HepG2 (cell line): ENCODE measurements around the gene ARHGAP35. TPM values are rescaled to one million over a fixed set of nuclear protein-coding genes. Genes with fewer than 3 reads are reported as not detected.
A peak's percentile ranks its signal among the peaks of the same experiment; 100 is the strongest.

ENCODE experiments used
- AGO1 ChIP-seq: fragments of 200-400 bp; formaldehyde crosslinking; IDR thresholded peaks from 2 replicates; pipeline ENCODE4 v1.6.1; 2017; ENCODE audit warnings: mild to moderate bottlenecking, low read depth, low read length, moderate library complexity; ENCODE audit not compliant: poor library complexity, severe bottlenecking
- ARID5B ChIP-seq: IDR thresholded peaks from 2 replicates; pipeline ENCODE4 v1.4.0; 2020; ENCODE audit warnings: mild to moderate bottlenecking, missing genetic modification reagents
- CENPX ChIP-seq: sonication (generic); formaldehyde crosslinking; IDR thresholded peaks from 2 replicates; pipeline ENCODE4 v1.9.0; 2021; ENCODE audit warnings: mild to moderate bottlenecking, missing genetic modification reagents, moderate library complexity
- ELF4 ChIP-seq: sonication (generic); formaldehyde crosslinking; IDR thresholded peaks from 2 replicates; pipeline ENCODE4 v1.5.0; 2020; ENCODE audit warnings: missing genetic modification reagents, mild to moderate bottlenecking, moderate library complexity, borderline replicate concordance
- EZH2 ChIP-seq: conservative IDR thresholded peaks from 2 replicates; pipeline ENCODE4 v1.6.1; 2012; ENCODE audit warnings: mild to moderate bottlenecking, low read depth, low read length, moderate library complexity
- HHEX ChIP-seq: IDR thresholded peaks from 2 replicates; pipeline ENCODE4 v1.6.1; 2016; ENCODE audit warnings: control low read depth
- HMGA1 ChIP-seq: sonication (generic); formaldehyde crosslinking; conservative IDR thresholded peaks from 2 replicates; pipeline ENCODE4 v1.4.0; 2020; ENCODE audit warnings: missing genetic modification reagents
- HOXA7 ChIP-seq: sonication (generic); formaldehyde crosslinking; IDR thresholded peaks from 2 replicates; pipeline ENCODE4 v1.8.1; 2022; ENCODE audit warnings: mild to moderate bottlenecking, missing genetic modification reagents, moderate library complexity
- IRX3 ChIP-seq: sonication (generic); formaldehyde crosslinking; IDR thresholded peaks from 2 replicates; pipeline ENCODE4 v1.8.1; 2023; ENCODE audit warnings: mild to moderate bottlenecking, low read depth, missing genetic modification reagents, borderline replicate concordance
- ISL2 ChIP-seq: sonication (generic); formaldehyde crosslinking; IDR thresholded peaks from 2 replicates; pipeline ENCODE4 v1.5.0; 2020; ENCODE audit warnings: missing genetic modification reagents
- MTF2 ChIP-seq: sonication (generic); formaldehyde crosslinking; IDR thresholded peaks from 2 replicates; pipeline ENCODE4 v1.5.0; 2020; ENCODE audit warnings: missing genetic modification reagents, borderline replicate concordance
- MYPOP ChIP-seq: sonication (generic); formaldehyde crosslinking; IDR thresholded peaks from 2 replicates; pipeline ENCODE4 v1.8.1; 2023; ENCODE audit warnings: mild to moderate bottlenecking, moderate library complexity, missing genetic modification reagents
- NR3C1 ChIP-seq: sonication (generic); formaldehyde crosslinking; IDR thresholded peaks from 2 replicates; pipeline ENCODE4 v1.4.0; 2020; ENCODE audit warnings: missing genetic modification reagents
- SETDB1 ChIP-seq: sonication (generic); formaldehyde crosslinking; IDR thresholded peaks from 2 replicates; pipeline ENCODE4 v1.5.1; 2020; ENCODE audit warnings: missing genetic modification reagents, mild to moderate bottlenecking, borderline replicate concordance
- SKI ChIP-seq: fragments of 450-650 bp; IDR thresholded peaks from one replicate; pipeline ENCODE4 v1.6.1; 2018; ENCODE audit warnings: mild to moderate bottlenecking; ENCODE audit not compliant: partially characterized antibody
- SP2 ChIP-seq: sonication (generic); formaldehyde crosslinking; IDR thresholded peaks from 2 replicates; pipeline ENCODE4 v1.5.1; 2020; ENCODE audit warnings: mild to moderate bottlenecking, missing genetic modification reagents
- SP4 ChIP-seq: sonication (generic); formaldehyde crosslinking; IDR thresholded peaks from 2 replicates; pipeline ENCODE4 v1.8.1; 2023; ENCODE audit warnings: mild to moderate bottlenecking, missing genetic modification reagents
- SUZ12 ChIP-seq: fragments of 150-350 bp; IDR thresholded peaks from 2 replicates; pipeline ENCODE4 v1.6.1; 2014; ENCODE audit warnings: low read depth, low read length
- ZFY ChIP-seq: sonication (generic); formaldehyde crosslinking; IDR thresholded peaks from 2 replicates; pipeline ENCODE4 v1.4.0; 2020; ENCODE audit warnings: missing genetic modification reagents
- ZNF20 ChIP-seq: sonication (generic); formaldehyde crosslinking; IDR thresholded peaks from 2 replicates; pipeline ENCODE4 v1.4.0; 2020; ENCODE audit warnings: mild to moderate bottlenecking, moderate library complexity, missing genetic modification reagents
- ZNF224 ChIP-seq: sonication (generic); formaldehyde crosslinking; IDR thresholded peaks from 2 replicates; pipeline ENCODE4 v1.5.0; 2020; ENCODE audit warnings: mild to moderate bottlenecking, missing genetic modification reagents
- ZNF501 ChIP-seq: sonication (generic); formaldehyde crosslinking; IDR thresholded peaks from 2 replicates; pipeline ENCODE4 v1.5.1; 2020; ENCODE audit warnings: mild to moderate bottlenecking, moderate library complexity, missing genetic modification reagents
- ZNF740 ChIP-seq: sonication (generic); formaldehyde crosslinking; IDR thresholded peaks from 2 replicates; pipeline ENCODE4 v1.4.0; 2020; ENCODE audit warnings: missing genetic modification reagents
- ZNF780A ChIP-seq: sonication (generic); formaldehyde crosslinking; IDR thresholded peaks from 2 replicates; pipeline ENCODE4 v1.8.0; 2022; ENCODE audit warnings: mild to moderate bottlenecking, missing genetic modification reagents, moderate library complexity
- ZNF788 ChIP-seq: sonication (generic); formaldehyde crosslinking; IDR thresholded peaks from 2 replicates; pipeline ENCODE4 v1.5.0; 2020; ENCODE audit warnings: mild to moderate bottlenecking, missing genetic modification reagents, borderline replicate concordance
- ZNF841 ChIP-seq: sonication (generic); formaldehyde crosslinking; IDR thresholded peaks from 2 replicates; pipeline ENCODE4 v1.8.1; 2023; ENCODE audit warnings: missing genetic modification reagents, borderline replicate concordance
- polyA plus RNA-seq, 8 experiments: library from polyadenylated mRNA; depleted of rRNA in 3 of 8; stranded (reverse) in 7 of 8; unstranded in 1 of 8; fragments of >200 nt; fragmentation: Illumina TruSeq in 4 of 8; extraction: Trizol in 4 of 8; gene quantifications; 2 replicates each; pipeline versions ENCODE4 v1.2.1 to v1.2.3, GENCODE V29; 2011 to 2016; ENCODE audit warnings: low read depth in 4 of 8, missing spikeins in 1 of 8, mixed read lengths in 1 of 8; ENCODE audit not compliant: insufficient read depth in 1 of 8
- total RNA-seq, 5 experiments: library from RNA; depleted of rRNA; stranded (reverse); fragments of >200 nt; fragmentation: Illumina TruSeq; extraction: Trizol; gene quantifications; 2 replicates each; pipeline ENCODE4 v1.2.3, GENCODE V29; 2016; ENCODE audit warnings: low read depth in 1 of 5

The ARHGAP35 gene
- total and polyA plus RNA-seq, 2 of the 13 experiments (the other 11 are each of a cell fraction or from before 2014, with no cell fraction given), result 30.1 to 30.2 TPM

- TF ChIP-seq ARID5B (CRISPR knock-in tag), result peak; percentile 38
- TF ChIP-seq ZNF841 (CRISPR knock-in tag), result no peak
- TF ChIP-seq HOXA7, result no peak
- TF ChIP-seq ZNF20 (CRISPR knock-in tag), result no peak
- TF ChIP-seq SUZ12, result no peak
- no peak for TF ChIP-seq ZNF788 (CRISPR knock-in tag)
- TF ChIP-seq ZNF501 (CRISPR knock-in tag), result peak; percentile 90
- TF ChIP-seq NR3C1 (CRISPR knock-in tag), result no peak
- no peak for TF ChIP-seq HHEX (CRISPR knock-in tag)
- peak; percentile 58 for TF ChIP-seq AGO1
- no peak for TF ChIP-seq EZH2
- TF ChIP-seq ZNF740 (CRISPR knock-in tag), result no peak
- TF ChIP-seq SETDB1 (CRISPR knock-in tag), result no peak
- 0 out of 2 replicates have a peak, but pooled peaks have one; percentile 28 for TF ChIP-seq ZNF224 (CRISPR knock-in tag)
- TF ChIP-seq SP2 (CRISPR knock-in tag), result no peak
- 0 out of 2 replicates have a peak, but pooled peaks have one; percentile 23 for TF ChIP-seq SP4 (CRISPR knock-in tag)
- TF ChIP-seq CENPX (CRISPR knock-in tag), result no peak
- TF ChIP-seq MYPOP (CRISPR knock-in tag), result peak; percentile 68; the same call in 1 of the 2 replicates
- no peak for TF ChIP-seq HMGA1 (CRISPR knock-in tag)
- TF ChIP-seq SKI, result peak; percentile 8
- peak; percentile 59 for TF ChIP-seq ZFY (CRISPR knock-in tag)
- peak; percentile 10; the same call in 1 of the 2 replicates for TF ChIP-seq ISL2
- no peak for TF ChIP-seq ELF4 (CRISPR knock-in tag)
- TF ChIP-seq IRX3 (CRISPR knock-in tag), result no peak
- no peak for TF ChIP-seq MTF2
- no peak for TF ChIP-seq ZNF780A (CRISPR knock-in tag)
Measured at GRCh38 chr19:46856062-46857022, 4.5 kb upstream of the ARHGAP35 start (continued).
